Osteocyte (in vitro differentiated cells): Measurements from ENCODE around the gene SKAP1. TPM values are rescaled to one million over a fixed set of nuclear protein-coding genes. Genes with fewer than 3 reads are reported as not detected.

ENCODE experiments used
- DNase-seq: peaks from one replicate; pipeline ENCODE4 v3.0.0; 2021; ENCODE audit warnings: mixed read lengths; ENCODE audit not compliant: unreplicated experiment; ENCODE audit errors: extremely low spot score
- H3K27ac Mint-ChIP-seq: one replicate; pipeline ENCODE4 v1.8.0; 2021; ENCODE audit warnings: mild to moderate bottlenecking, mixed read lengths; ENCODE audit not compliant: unreplicated experiment
- H3K27me3 Mint-ChIP-seq: one replicate; pipeline ENCODE4 v1.8.0; 2021; ENCODE audit warnings: mixed read lengths; ENCODE audit not compliant: unreplicated experiment
- H3K36me3 Mint-ChIP-seq: one replicate; pipeline ENCODE4 v1.8.0; 2021; ENCODE audit warnings: mixed read lengths; ENCODE audit not compliant: unreplicated experiment
- H3K4me1 Mint-ChIP-seq: one replicate; pipeline ENCODE4 v1.8.0; 2021; ENCODE audit warnings: mixed read lengths; ENCODE audit not compliant: unreplicated experiment
- H3K4me3 Mint-ChIP-seq: one replicate; pipeline ENCODE4 v1.8.0; 2021; ENCODE audit warnings: mild to moderate bottlenecking, moderate library complexity, mixed read lengths; ENCODE audit not compliant: unreplicated experiment
- H3K9me3 Mint-ChIP-seq: one replicate; pipeline ENCODE4 v1.8.0; 2021; ENCODE audit warnings: mixed read lengths; ENCODE audit not compliant: unreplicated experiment
- CTCF ChIP-seq: fragments of 200-600 bp; sonication (generic); IDR thresholded peaks from 2 replicates; pipeline ENCODE4 v1.5.0; 2021; ENCODE audit warnings: antibody characterized with exemption, mild to moderate bottlenecking, moderate library complexity
- total RNA-seq: library from RNA; stranded (reverse); gene quantifications from 2 replicates; pipeline ENCODE4 v1.2.1, GENCODE V29; 2021

The SKAP1 gene
- total RNA-seq, 1 donor from 2014 or later = not detected

- peaks cover 25% of the 10 kb centered on the region for H3K4me1 Mint-ChIP-seq
- DNase-seq = no peak
- no peak overlapping the region for H3K27ac Mint-ChIP-seq
- no peaks in the 10 kb centered on the region for H3K36me3 Mint-ChIP-seq
- H3K27me3 Mint-ChIP-seq = no peaks in the 10 kb centered on the region
- no peak overlapping the region for H3K4me3 Mint-ChIP-seq
- H3K9me3 Mint-ChIP-seq = no peaks in the 10 kb centered on the region
- TF ChIP-seq CTCF = no peak
These were observed 327.0 kb downstream of the SKAP1 start for GRCh38 chr17:48102798-48103715.

- Mint-ChIP-seq H3K4me3 (peak overlapping the region; percentile 100), H3K27ac (peak overlapping the region; percentile 57), H3K9me3 (no peaks in the 10 kb centered on the region), H3K27me3 (no peaks in the 10 kb centered on the region), H3K36me3 (no peaks in the 10 kb centered on the region), H3K4me1 (peaks cover 26% of the 10 kb centered on the region)
- no peak for DNase-seq
- no peak for TF ChIP-seq CTCF
These were observed 327.8 kb downstream of the SKAP1 start for GRCh38 chr17:48102043-48102750.

- peak; percentile 98 for DNase-seq
These were observed 328.8 kb downstream of the SKAP1 start, which contains the start of gene CBX1 for GRCh38 chr17:48101012-48101720. Gene CBX1, minus strand, starts transcription at chr17:48101478. Its CDS starts 24,474 bp downstream, at chr17:48077004.

GRCh38 chr17:48100591-48101011 lies 329.4 kb downstream of the SKAP1 start:
- TF ChIP-seq CTCF = no peak
- H3K27me3 Mint-ChIP-seq = no peaks in the 10 kb centered on the region
- DNase-seq = peak; percentile 85
- H3K9me3 Mint-ChIP-seq = no peaks in the 10 kb centered on the region
- H3K4me3 Mint-ChIP-seq = peak overlapping the region; percentile 100
- H3K27ac Mint-ChIP-seq = peak overlapping the region; percentile 97
- H3K36me3 Mint-ChIP-seq = peaks cover under 1% of the 10 kb centered on the region
- H3K4me1 Mint-ChIP-seq = peaks cover 28% of the 10 kb centered on the region

More at GRCh38 chr17:48101012-48101720, 328.8 kb downstream of the SKAP1 start, which contains the start of gene CBX1:
- Mint-ChIP-seq H3K4me1 (peaks cover 23% of the 10 kb centered on the region), H3K27me3 (no peaks in the 10 kb centered on the region), H3K36me3 (no peaks in the 10 kb centered on the region), H3K27ac (peak within 1 kb of the TSS; percentile 97), H3K9me3 (no peaks in the 10 kb centered on the region), H3K4me3 (peak within 1 kb of the TSS; percentile 100)
- TF ChIP-seq CTCF = no peak
